Effector CD4-positive, alpha-beta T cell (primary cell): ENCODE results near the gene NRIP2. TPM values are rescaled to one million over a fixed set of nuclear protein-coding genes. Genes with fewer than 3 reads are reported as not detected.
"Not testable (repeated sequence)": the region's sequence is repeated elsewhere in the genome, so short reads cannot be mapped to it uniquely, and the experiment has no call there.

ENCODE experiments used
- DNase-seq: peaks from one replicate; pipeline ENCODE4 v3.0.0-alpha.2; 2020
- total RNA-seq: gene quantifications from one replicate; lab custom pipeline; 2026; lab: John Stamatoyannopoulos, UW

The NRIP2 gene
- not detected for total RNA-seq

- no peak for DNase-seq
Measured at GRCh38 chr12:2834581-2835491, at the start of gene NRIP2. TSS of gene NRIP2 (minus strand) at chr12:2835035. CDS start at chr12:2834983, 52 bp downstream.

GRCh38 chr12:2879853-2880252, 45.0 kb upstream of the NRIP2 start:
- no peak for DNase-seq

- DNase-seq: no peak
Measured at GRCh38 chr12:2877953-2878732, 43.3 kb upstream of the NRIP2 start.

- peak; percentile 86 for DNase-seq
Measured at GRCh38 chr12:2877047-2877952, 42.5 kb upstream of the NRIP2 start, which contains the start of the genes FOXM1 and RHNO1. TSS of gene FOXM1 (minus strand) at chr12:2877174. CDS start at chr12:2874478, 2,696 bp downstream. TSS of gene RHNO1 (plus strand) at chr12:2877223. CDS start at chr12:2885367, 8,144 bp downstream.

- no peak for DNase-seq
Measured at GRCh38 chr12:2876431-2877046, 41.7 kb upstream of the NRIP2 start.

- not testable (repeated sequence) for DNase-seq
Measured at GRCh38 chr12:2868986-2869632, 34.3 kb upstream of the NRIP2 start.

GRCh38 chr12:2864198-2864597, 29.4 kb upstream of the NRIP2 start:
- DNase-seq: no peak

GRCh38 chr12:2863402-2863801, 28.6 kb upstream of the NRIP2 start:
- DNase-seq: not testable (repeated sequence)

GRCh38 chr12:2862876-2863275, 28.0 kb upstream of the NRIP2 start:
- no peak for DNase-seq

GRCh38 chr12:2860170-2860569, 25.3 kb upstream of the NRIP2 start:
- no peak for DNase-seq

GRCh38 chr12:2858944-2859421, 24.1 kb upstream of the NRIP2 start:
- no peak for DNase-seq

GRCh38 chr12:2858334-2858733, 23.5 kb upstream of the NRIP2 start:
- no peak for DNase-seq

GRCh38 chr12:2857576-2857975, 22.7 kb upstream of the NRIP2 start:
- DNase-seq: no peak

- no peak for DNase-seq
Measured at GRCh38 chr12:2857021-2857431, 22.2 kb upstream of the NRIP2 start, which contains the start of gene TEX52. TSS of gene TEX52 (minus strand) at chr12:2857039. CDS start at chr12:2857026, 13 bp downstream.

GRCh38 chr12:2856051-2856450, 21.2 kb upstream of the NRIP2 start:
- no peak for DNase-seq

- no peak for DNase-seq
Measured at GRCh38 chr12:2855546-2855945, 20.7 kb upstream of the NRIP2 start.

GRCh38 chr12:2854669-2855453, 20.0 kb upstream of the NRIP2 start:
- DNase-seq: no peak

GRCh38 chr12:2853626-2854025, 18.8 kb upstream of the NRIP2 start:
- peak; percentile 21 for DNase-seq

- DNase-seq: no peak
Measured at GRCh38 chr12:2851931-2852330, 17.1 kb upstream of the NRIP2 start.

- DNase-seq: no peak
Measured at GRCh38 chr12:2845280-2845679, 10.4 kb upstream of the NRIP2 start.
